Aorta (tissue), 5 donors: ENCODE data around the gene NDUFS7. TPM values are rescaled to one million over a fixed set of nuclear protein-coding genes. Genes with fewer than 3 reads are reported as not detected.

Experiments
- ATAC-seq: fragments of 200-7000 bp; cut with Tn5 transposase; one replicate; pipeline ENCODE4 v1.9.1; 2022; ENCODE audit warnings: moderate library complexity; ENCODE audit not compliant: low FRiP score
- DNase-seq, 2 donors: peaks; one replicate each; pipeline ENCODE4 v3.0.0-alpha.2; 2020
- H3K27ac ChIP-seq, 2 donors: one replicate each; pipeline ENCODE4 v1.5.1; 2013; ENCODE audit warnings: low read length in 2 of 2, mild to moderate bottlenecking in 2 of 2, moderate library complexity in 2 of 2, control low read depth in 1 of 2, inconsistent platforms in 1 of 2, low read depth in 1 of 2
- H3K27me3 ChIP-seq, 2 donors: one replicate each; pipeline ENCODE4 v1.6.1; 2013; ENCODE audit warnings: control low read depth in 1 of 2, low read length in 1 of 2, mild to moderate bottlenecking in 1 of 2, moderate library complexity in 1 of 2; ENCODE audit not compliant: insufficient read depth in 2 of 2, control insufficient read depth in 1 of 2
- H3K36me3 ChIP-seq, 2 donors: one replicate each; pipeline ENCODE4 v1.6.1; 2013; ENCODE audit warnings: control low read depth in 1 of 2, low read length in 1 of 2, mild to moderate bottlenecking in 1 of 2; ENCODE audit not compliant: insufficient read depth in 2 of 2, control insufficient read depth in 1 of 2
- H3K4me1 ChIP-seq, 2 donors: one replicate each; pipeline ENCODE4 v1.6.1; 2013; ENCODE audit warnings: low read length in 2 of 2, control low read depth in 1 of 2, mild to moderate bottlenecking in 1 of 2, moderate library complexity in 1 of 2; ENCODE audit not compliant: insufficient read depth in 2 of 2, control insufficient read depth in 1 of 2
- H3K4me3 ChIP-seq, 2 donors: one replicate each; pipeline ENCODE4 v1.5.1; 2013; ENCODE audit warnings: low read length in 2 of 2, control low read depth in 1 of 2, mild to moderate bottlenecking in 1 of 2
- H3K9me3 ChIP-seq: one replicate; pipeline ENCODE4 v1.6.1; 2013; ENCODE audit warnings: mild to moderate bottlenecking, low read length; ENCODE audit not compliant: control insufficient read depth
- WGBS, 2 donors: extraction: QIAGEN DNeasy Blood & Tissue Kit; methylation state at CpG; one replicate each; pipeline ENCODE4 v1.1.7; 2013; 5-methylcytosine and 5-hydroxymethylcytosine counted together
- intact Hi-C, 2 donors: fragments of 100-400 bp; cut with DNase I; formaldehyde crosslinking; loops; one replicate each; pipeline versions ENCODE4 v1.14.2 to v1.15.0; 2022
- polyA plus RNA-seq, 2 donors: library from polyadenylated mRNA; stranded (reverse); fragments of 200-250 nt; gene quantifications; one replicate each; pipeline ENCODE4 v1.2.3, GENCODE V29; 2013
- total RNA-seq, 2 donors: library from RNA; stranded (reverse); fragmentation: NEBNext Ultra II Directional; extraction: Animal tissue kit (Norgen Biotek cat#: 25700); gene quantifications; one replicate each; pipeline ENCODE4 v1.2.1, GENCODE V29; 2021
- donor health status: healthy with polysubstance abuse.
- donor health status: Bipolar disorder and iron deficiency.
- donor health status: DM: no; HTN: no; CAD: no.
- donor health status: DM: no; HTN: no; CAD: no.
- donor health status: DM: yes; HTN: yes; CAD: no.

NDUFS7 gene
- total and polyA plus RNA-seq, 4 donors: 47.7 to 105 (median 60.2) TPM

DNA sequence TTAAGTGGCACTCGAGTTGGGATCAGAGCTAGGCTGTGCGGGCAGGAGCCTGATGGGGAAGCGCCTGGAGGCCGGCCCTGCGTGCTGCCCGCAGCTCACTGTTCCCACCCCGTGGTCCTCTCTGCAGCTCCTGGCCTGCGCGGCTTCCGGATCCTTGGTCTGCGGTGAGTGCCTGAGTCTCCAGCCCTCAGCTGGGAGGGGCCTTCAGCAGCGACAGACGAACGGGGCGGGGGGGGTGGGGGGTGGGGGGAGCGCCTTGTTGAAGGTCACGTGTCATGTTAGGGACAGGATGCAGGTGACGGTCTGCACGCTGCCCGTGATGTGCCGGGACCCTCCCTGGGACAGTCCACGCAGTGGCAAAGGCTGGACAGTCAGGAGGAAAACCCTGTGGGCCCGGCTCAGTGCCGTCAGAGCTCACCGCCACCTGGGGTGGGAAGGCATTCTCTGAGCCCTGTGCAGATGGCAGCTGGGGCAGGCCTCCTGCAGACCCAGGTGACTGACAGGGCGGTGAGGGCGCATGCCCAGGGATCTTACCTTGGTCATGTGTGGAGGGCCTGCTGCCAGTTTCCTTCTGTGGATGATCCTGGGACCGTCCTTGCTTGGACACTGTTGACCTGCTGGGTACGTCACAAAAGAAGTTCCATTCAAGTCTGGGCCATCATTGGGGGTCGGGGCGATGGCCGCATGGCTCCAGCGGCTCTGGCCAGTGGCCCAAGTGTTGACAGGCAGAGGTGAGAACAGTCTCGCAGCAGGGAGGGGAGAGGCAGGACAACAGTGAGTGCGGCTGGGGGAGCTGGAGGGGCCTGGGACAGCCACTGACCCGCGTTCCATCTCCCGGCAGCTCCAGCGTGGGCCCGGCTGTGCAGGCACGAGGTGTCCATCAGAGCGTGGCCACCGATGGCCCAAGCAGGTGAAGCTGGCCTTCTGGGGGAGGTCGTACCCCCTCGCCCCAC is 4.3 kb downstream of the NDUFS7 start:
- intact Hi-C loops: no loop called here
- no peak for ATAC-seq
- no peak overlapping the region for H3K27ac ChIP-seq
- DNase-seq: no peak
- H3K4me3 ChIP-seq: no peak overlapping the region
- H3K36me3 ChIP-seq: peaks cover 3 to 4% of the 10 kb centered on the region in 2 donors
- H3K9me3 ChIP-seq: no peaks in the 10 kb centered on the region
- H3K27me3 ChIP-seq: no peaks in the 10 kb centered on the region
- WGBS, 2 donors: 85 to 87% methylated on average over 44 to 45 of the region's 45 CpGs
- H3K4me1 ChIP-seq: peaks cover 0 to 3% of the 10 kb centered on the region in 2 donors

DNA sequence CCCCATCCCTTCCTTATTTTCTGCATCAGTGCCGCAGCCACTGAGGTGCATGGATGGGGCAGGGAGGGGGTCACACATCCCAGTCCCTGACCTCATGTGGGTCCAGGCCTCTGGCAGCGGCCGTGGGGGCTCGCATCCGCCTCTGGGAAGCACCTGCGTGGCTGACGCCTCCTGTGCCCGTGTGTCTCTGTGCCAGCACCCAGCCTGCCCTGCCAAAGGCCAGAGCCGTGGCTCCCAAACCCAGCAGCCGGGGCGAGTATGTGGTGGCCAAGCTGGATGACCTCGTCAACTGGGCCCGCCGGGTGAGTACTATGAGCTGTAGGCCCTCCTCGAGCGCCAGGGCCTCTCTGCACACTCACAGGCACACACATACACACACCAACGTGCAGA is 4.9 kb downstream of the NDUFS7 start:
- DNase-seq: peak in 1 of 2 donors; percentile 69
- intact Hi-C loops: no loop called here
- ATAC-seq: no peak

GRCh38 chr19:1389033-1389940 is 5.6 kb downstream of the NDUFS7 start:
- peaks cover 0 to 3% of the 10 kb centered on the region in 2 donors for H3K4me1 ChIP-seq
- H3K9me3 ChIP-seq: no peaks in the 10 kb centered on the region
- DNase-seq (no peak), ATAC-seq (no peak)
- H3K27ac ChIP-seq: no peak overlapping the region
- no peaks in the 10 kb centered on the region for H3K27me3 ChIP-seq
- WGBS, 2 donors: 90 to 91% methylated on average over 39 of the region's 39 CpGs
- intact Hi-C loops: no loop called here
- peaks cover 3 to 4% of the 10 kb centered on the region in 2 donors for H3K36me3 ChIP-seq
- no peak overlapping the region for H3K4me3 ChIP-seq

More for the DNA sequence above, 4.9 kb downstream of the NDUFS7 start:
- Histone ChIP-seq H3K27me3 (no peaks in the 10 kb centered on the region), H3K36me3 (peaks cover 3 to 4% of the 10 kb centered on the region in 2 donors), H3K4me3 (no peak overlapping the region), H3K27ac (no peak overlapping the region), H3K9me3 (no peaks in the 10 kb centered on the region), H3K4me1 (peaks cover 0 to 3% of the 10 kb centered on the region in 2 donors)
- 88 to 91% methylated on average over 16 to 17 of the region's 17 CpGs for WGBS, 2 donors

DNA sequence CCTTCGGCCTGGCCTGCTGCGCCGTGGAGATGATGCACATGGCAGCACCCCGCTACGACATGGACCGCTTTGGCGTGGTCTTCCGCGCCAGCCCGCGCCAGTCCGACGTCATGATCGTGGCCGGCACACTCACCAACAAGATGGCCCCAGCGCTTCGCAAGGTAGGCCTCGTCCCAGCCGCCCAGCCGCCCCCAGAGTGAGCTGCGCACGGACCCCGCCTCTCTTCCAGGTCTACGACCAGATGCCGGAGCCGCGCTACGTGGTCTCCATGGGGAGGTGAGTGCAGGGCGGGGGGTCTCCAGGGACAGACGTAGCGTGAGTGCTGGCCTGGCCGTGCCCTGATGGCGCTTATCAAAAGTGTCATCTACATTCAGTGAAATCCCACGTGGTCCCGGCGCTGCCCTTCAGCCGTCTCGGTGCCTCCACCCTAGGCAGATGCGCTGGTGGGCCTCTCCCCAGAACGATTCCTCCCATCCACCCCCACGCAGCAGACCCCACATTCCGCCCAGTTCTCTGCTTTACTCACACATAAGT is 7.2 kb downstream of the NDUFS7 start:
- WGBS, 2 donors: 93 to 95% methylated on average over 42 of the region's 42 CpGs
- ATAC-seq (no peak), DNase-seq (peak in 1 of 2 donors; percentile 74)
- Histone ChIP-seq H3K27ac (no peak overlapping the region), H3K4me3 (no peak overlapping the region), H3K9me3 (no peaks in the 10 kb centered on the region), H3K36me3 (peaks cover 3 to 4% of the 10 kb centered on the region in 2 donors), H3K4me1 (no peaks in the 10 kb centered on the region), H3K27me3 (no peaks in the 10 kb centered on the region)
- intact Hi-C loops: no loop called here

GRCh38 chr19:1392407-1392806 is 8.7 kb downstream of the NDUFS7 start:
- no peak for DNase-seq
- Histone ChIP-seq H3K27me3 (no peaks in the 10 kb centered on the region), H3K27ac (no peak overlapping the region), H3K9me3 (no peaks in the 10 kb centered on the region), H3K36me3 (peaks cover 3 to 4% of the 10 kb centered on the region in 2 donors), H3K4me3 (no peak overlapping the region), H3K4me1 (no peaks in the 10 kb centered on the region)
- 92 to 94% methylated on average over 15 of the region's 15 CpGs for WGBS, 2 donors
- intact Hi-C loops: no loop called here
- ATAC-seq: no peak

- Histone ChIP-seq H3K9me3 (no peaks in the 10 kb centered on the region), H3K27me3 (no peaks in the 10 kb centered on the region), H3K27ac (no peak overlapping the region), H3K4me3 (no peak overlapping the region), H3K36me3 (peaks cover 3 to 4% of the 10 kb centered on the region in 2 donors), H3K4me1 (no peaks in the 10 kb centered on the region)
- DNase-seq (no peak), ATAC-seq (no peak)
- intact Hi-C loops: no loop called here
- WGBS, 2 donors: 93% methylated on average over 36 to 37 of the region's 37 CpGs
These were observed 9.3 kb downstream of the NDUFS7 start for GRCh38 chr19:1392939-1393530.

GRCh38 chr19:1393841-1394240 is 10.1 kb downstream of the NDUFS7 start:
- H3K27me3 ChIP-seq: no peaks in the 10 kb centered on the region
- ATAC-seq (no peak), DNase-seq (no peak)
- no peak overlapping the region for H3K4me3 ChIP-seq
- intact Hi-C loops: no loop called here
- 87 to 89% methylated on average over 17 of the region's 17 CpGs for WGBS, 2 donors
- no peaks in the 10 kb centered on the region for H3K4me1 ChIP-seq
- H3K27ac ChIP-seq: no peak overlapping the region
- H3K9me3 ChIP-seq: no peaks in the 10 kb centered on the region
- peaks cover 3% of the 10 kb centered on the region in 2 donors for H3K36me3 ChIP-seq
